WTC11 (cell line): ENCODE data around the gene DNASE2B.

ENCODE experiments used
- ATF3 ChIP-seq: sonication (generic); formaldehyde crosslinking; conservative IDR thresholded peaks from 2 replicates; pipeline ENCODE4 v1.8.1; 2022; ENCODE audit warnings: mild to moderate bottlenecking, missing genetic modification reagents
- CREB1 ChIP-seq: sonication (generic); formaldehyde crosslinking; IDR thresholded peaks from 2 replicates; pipeline ENCODE4 v1.8.0; 2023; ENCODE audit warnings: mild to moderate bottlenecking, missing genetic modification reagents
- CTCF ChIP-seq: fragments of 200-600 bp; IDR thresholded peaks from 2 replicates; pipeline ENCODE4 v1.8.0; 2022; ENCODE audit warnings: antibody characterized with exemption
- MAX ChIP-seq: sonication (generic); formaldehyde crosslinking; IDR thresholded peaks from 2 replicates; pipeline ENCODE4 v1.8.0; 2022; ENCODE audit warnings: mild to moderate bottlenecking, missing genetic modification reagents
- NR3C1 ChIP-seq: sonication (generic); formaldehyde crosslinking; conservative IDR thresholded peaks from 2 replicates; pipeline ENCODE4 v1.8.1; 2023; ENCODE audit warnings: low read depth, mild to moderate bottlenecking, missing genetic modification reagents
- SP1 ChIP-seq: sonication (generic); formaldehyde crosslinking; conservative IDR thresholded peaks from 2 replicates; pipeline ENCODE4 v1.8.1; 2022; ENCODE audit warnings: missing genetic modification reagents
- STAT6 ChIP-seq: sonication (generic); formaldehyde crosslinking; conservative IDR thresholded peaks from 2 replicates; pipeline ENCODE4 v1.8.1; 2023; ENCODE audit warnings: mild to moderate bottlenecking, low read depth, missing genetic modification reagents, moderate library complexity
- USF1 ChIP-seq: sonication (generic); formaldehyde crosslinking; IDR thresholded peaks from 2 replicates; pipeline ENCODE4 v1.8.0; 2022; ENCODE audit warnings: mild to moderate bottlenecking, missing genetic modification reagents
- ZNF121 ChIP-seq: sonication (generic); formaldehyde crosslinking; IDR thresholded peaks from 2 replicates; pipeline ENCODE4 v1.8.0; 2023; ENCODE audit warnings: missing genetic modification reagents
- ZNF281 ChIP-seq: sonication (generic); formaldehyde crosslinking; IDR thresholded peaks from 2 replicates; pipeline ENCODE4 v1.8.0; 2023; ENCODE audit warnings: mild to moderate bottlenecking, missing genetic modification reagents

GRCh38 chr1:84368441-84368840 is 29.8 kb upstream of the DNASE2B start:
- TF ChIP-seq USF1 (CRISPR knock-in tag) (no peak), CTCF (no peak), CREB1 (no peak), MAX (no peak), ZNF281 (CRISPR knock-in tag) (no peak), NR3C1 (no peak), ZNF121 (no peak), STAT6 (CRISPR knock-in tag) (no peak), ATF3 (CRISPR knock-in tag) (no peak), SP1 (CRISPR knock-in tag) (no peak)
